ENCODE measurements around the gene HPD. TPM values are rescaled to one million over a fixed set of nuclear protein-coding genes. Genes with fewer than 3 reads are reported as not detected.

HPD gene
- total and polyA plus RNA-seq, 2 donors (not counting 3 experiments of a cell fraction or from before 2014, with no cell fraction given), result not detected

DNA sequence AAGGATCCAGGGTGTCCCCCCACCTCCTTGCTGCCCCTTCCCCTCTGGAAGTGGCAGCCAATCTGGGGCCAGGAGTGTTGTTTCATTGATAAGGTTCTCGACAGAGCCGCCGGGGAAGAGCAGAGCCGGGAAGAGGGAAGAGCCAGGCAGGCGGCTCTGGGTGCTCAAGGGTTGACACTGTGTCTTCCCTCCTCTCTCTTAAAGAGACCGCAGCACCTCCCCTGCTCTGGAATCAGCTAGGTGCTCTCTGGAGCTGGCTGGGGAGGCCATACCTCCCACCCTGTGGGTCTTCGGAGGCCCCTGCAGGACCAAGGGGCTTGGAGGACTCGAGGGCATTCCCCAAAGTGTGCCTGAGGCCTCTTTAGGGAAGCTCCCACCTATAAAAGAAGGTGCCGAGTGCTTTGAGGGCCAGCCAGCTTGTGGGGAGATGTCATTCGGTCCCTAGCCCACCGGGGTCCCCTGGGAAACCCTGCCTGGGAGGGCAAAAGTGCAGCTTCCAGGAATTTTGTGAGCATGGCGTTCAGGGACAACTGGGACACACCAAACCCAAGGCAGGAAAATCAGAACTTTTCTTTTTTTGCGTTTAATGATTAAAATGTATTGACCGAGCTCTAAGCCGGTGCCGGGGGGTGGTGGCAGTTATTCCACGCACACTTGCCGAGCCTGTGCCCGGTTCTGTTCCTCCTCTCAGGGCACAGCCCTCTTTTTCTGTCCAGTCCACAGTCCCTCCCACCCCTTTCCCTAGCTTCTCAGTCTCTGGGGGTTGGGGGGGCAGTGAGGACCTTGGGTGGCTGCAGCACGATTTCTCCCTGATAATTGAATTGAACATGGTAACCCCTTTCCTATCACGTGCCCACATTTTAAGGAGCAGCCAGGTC lies 51.9 kb downstream of the HPD start:
- dilution Hi-C loops (cut with MboI; ENCODE audit: extremely low pct_ligation_motif_present, low sequenced_read_pairs) (no loop called here), intact Hi-C loops (cut with micrococcal nuclease) (no loop called here)
- no TSS peak for BruUV-seq (replicated peaks)
- Histone ChIP-seq H3K4me2 (ENCODE audit: insufficient read depth, low read length) (peak overlapping the region; percentile 50), H2AFZ (ENCODE audit: low read depth, low read length) (no peak overlapping the region), H3K9me1 (replicated peaks; ENCODE audit: control insufficient read depth, extremely low read depth, insufficient read depth, low read length) (no peaks in the 10 kb centered on the region), H3K4me1 (ENCODE audit: control insufficient read depth, extremely low read depth, insufficient read depth, low read length) (peaks cover 32% of the 10 kb centered on the region), H3K36me3 (ENCODE audit: control insufficient read depth in 2 of 2, extremely low read depth in 1 of 2, insufficient read depth in 2 of 2, low read length in 2 of 2) (peaks cover 4 to 27% of the 10 kb centered on the region in 2 experiments), H3K9me3 (replicated peaks; ENCODE audit: control insufficient read depth, insufficient read depth, low read length) (no peaks in the 10 kb centered on the region), H3K27ac (ENCODE audit: insufficient read depth, low read depth, low read length) (peak overlapping the region; percentile 5), H3K79me2 (ENCODE audit: control insufficient read depth, insufficient read depth, low read length) (peaks cover 79% of the 10 kb centered on the region), H3K4me3 (replicated peaks in 1 of 3; ENCODE audit: insufficient read depth in 1 of 3, low read depth in 1 of 3, low read length in 3 of 3) (peak overlapping the region; percentile 16 to 79 (median 25)), H4K20me1 (replicated peaks; ENCODE audit: control insufficient read depth, extremely low read depth, insufficient read depth, low read length) (no peaks in the 10 kb centered on the region), H3K27me3 (ENCODE audit: control insufficient read depth in 2 of 2, insufficient read depth in 2 of 2, low read length in 2 of 2) (no peaks in the 10 kb centered on the region), H3K9ac (replicated peaks; ENCODE audit: extremely low read depth, insufficient read depth, low read length) (no peak overlapping the region)
- no peak for DNase-seq (ENCODE audit: low read depth, low spot score)
- CTCF ChIA-PET, result interaction anchor here (1.5 to 12.8 kb wide), 4 partner anchors 9 to 82 kb away, joined by 4 to 774 read pairs (median 5); partner anchors contain the start of genes PSMD9, RHOF and SETD1B
- FAIRE-seq, result peak; percentile 65
- POLR2A ChIA-PET, result interaction anchor here (2.1 kb wide), 1 partner anchor 10 kb away, joined by 15 read pairs; no protein-coding TSS in a partner anchor
- TF ChIP-seq MYC (IDR thresholded peaks at IDR 0.05; ENCODE audit: low read depth, low read length), result no peak
- no peak for TF ChIP-seq JUN (IDR thresholded peaks at IDR 0.05; ENCODE audit: borderline replicate concordance, insufficient read depth, insufficient read length, low read depth)
- no peak for TF ChIP-seq FOS (IDR thresholded peaks at IDR 0.05; ENCODE audit: borderline replicate concordance, insufficient read depth, low read length)
- TF ChIP-seq, protein P1, sequence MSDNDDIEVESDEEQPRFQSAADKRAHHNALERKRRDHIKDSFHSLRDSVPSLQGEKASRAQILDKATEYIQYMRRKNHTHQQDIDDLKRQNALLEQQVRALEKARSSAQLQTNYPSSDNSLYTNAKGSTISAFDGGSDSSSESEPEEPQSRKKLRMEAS (IDR thresholded peaks at IDR 0.05; ENCODE audit: insufficient read depth, insufficient read length), result no peak

DNA sequence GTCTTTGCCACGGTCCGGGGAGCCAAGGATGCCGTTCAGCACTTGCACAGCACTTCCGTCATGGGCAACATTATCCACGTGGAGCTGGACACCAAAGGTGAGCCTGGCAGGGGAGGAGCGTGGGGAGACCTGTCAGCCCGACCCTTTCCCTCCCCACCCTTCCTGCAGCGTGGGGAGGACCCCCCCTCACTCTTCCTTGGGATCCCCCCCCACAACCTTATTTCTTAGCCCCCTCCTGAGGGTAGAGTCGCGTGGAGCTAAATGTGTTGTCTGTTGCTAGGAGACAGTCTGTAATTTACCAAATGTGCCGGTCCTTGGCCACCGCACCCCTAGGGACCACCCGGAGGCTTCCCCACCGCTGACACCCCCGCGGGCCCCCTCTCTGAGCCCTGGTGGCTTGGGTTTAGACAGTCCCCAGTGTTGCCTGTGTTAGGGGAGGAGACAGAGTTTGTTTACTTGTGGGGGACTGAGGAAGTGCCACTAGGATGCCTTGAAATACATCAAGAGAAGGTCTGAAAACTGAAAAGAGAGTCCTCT lies 52.6 kb downstream of the HPD start:
- Histone ChIP-seq H3K9ac (replicated peaks; ENCODE audit: extremely low read depth, insufficient read depth, low read length) (no peak overlapping the region), H3K27me3 (ENCODE audit: control insufficient read depth in 2 of 2, insufficient read depth in 2 of 2, low read length in 2 of 2) (no peaks in the 10 kb centered on the region), H3K79me2 (ENCODE audit: control insufficient read depth, insufficient read depth, low read length) (peaks cover 79% of the 10 kb centered on the region), H2AFZ (ENCODE audit: low read depth, low read length) (no peak overlapping the region), H3K4me3 (replicated peaks in 1 of 3; ENCODE audit: insufficient read depth in 1 of 3, low read depth in 1 of 3, low read length in 3 of 3) (peak overlapping the region; percentile 16 to 79 (median 25)), H3K4me1 (ENCODE audit: control insufficient read depth, extremely low read depth, insufficient read depth, low read length) (peaks cover 27% of the 10 kb centered on the region), H4K20me1 (replicated peaks; ENCODE audit: control insufficient read depth, extremely low read depth, insufficient read depth, low read length) (no peaks in the 10 kb centered on the region), H3K4me2 (ENCODE audit: insufficient read depth, low read length) (peak overlapping the region; percentile 50), H3K9me3 (replicated peaks; ENCODE audit: control insufficient read depth, insufficient read depth, low read length) (no peaks in the 10 kb centered on the region), H3K9me1 (replicated peaks; ENCODE audit: control insufficient read depth, extremely low read depth, insufficient read depth, low read length) (no peaks in the 10 kb centered on the region), H3K36me3 (ENCODE audit: control insufficient read depth in 2 of 2, extremely low read depth in 1 of 2, insufficient read depth in 2 of 2, low read length in 2 of 2) (peaks cover 4 to 27% of the 10 kb centered on the region in 2 experiments), H3K27ac (ENCODE audit: insufficient read depth, low read depth, low read length) (peak overlapping the region; percentile 5)
- dilution Hi-C loops (cut with MboI; ENCODE audit: extremely low pct_ligation_motif_present, low sequenced_read_pairs), result no loop called here
- intact Hi-C loops (cut with micrococcal nuclease), result no loop called here
- ChIA-PET CTCF (interaction anchor here (0.8 to 12.8 kb wide), 4 partner anchors 8 to 82 kb away, joined by 4 to 774 read pairs (median 5); partner anchors contain the start of genes PSMD9, RHOF and SETD1B), POLR2A (interaction anchor here (2.1 kb wide), 1 partner anchor 10 kb away, joined by 15 read pairs; no protein-coding TSS in a partner anchor)
- FAIRE-seq (peak; percentile 8), DNase-seq (ENCODE audit: low read depth, low spot score) (no peak)
- BruUV-seq (replicated peaks), result no TSS peak
- TF ChIP-seq POLR2A (IDR thresholded peaks at IDR 0.05; ENCODE audit: low read depth, low read length) (no peak), JUN (IDR thresholded peaks at IDR 0.05; ENCODE audit: borderline replicate concordance, insufficient read depth, insufficient read length, low read depth) (no peak), MYC (IDR thresholded peaks at IDR 0.05; ENCODE audit: low read depth, low read length) (no peak), EZH2 (IDR thresholded peaks at IDR 0.05; ENCODE audit: borderline replicate concordance, low read depth, low read length, severe bottlenecking) (no peak)
- TF ChIP-seq, protein P1 (IDR thresholded peaks at IDR 0.05; ENCODE audit: insufficient read depth, insufficient read length), result peak; percentile 43
